ENCODE measurements around the gene RPS19BP1. TPM values are rescaled to one million over a fixed set of nuclear protein-coding genes. Genes with fewer than 3 reads are reported as not detected.

RPS19BP1 gene
- polyA plus RNA-seq, 1 of the 3 experiments (the other 2 are of a cell fraction): 97.2 TPM

DNA sequence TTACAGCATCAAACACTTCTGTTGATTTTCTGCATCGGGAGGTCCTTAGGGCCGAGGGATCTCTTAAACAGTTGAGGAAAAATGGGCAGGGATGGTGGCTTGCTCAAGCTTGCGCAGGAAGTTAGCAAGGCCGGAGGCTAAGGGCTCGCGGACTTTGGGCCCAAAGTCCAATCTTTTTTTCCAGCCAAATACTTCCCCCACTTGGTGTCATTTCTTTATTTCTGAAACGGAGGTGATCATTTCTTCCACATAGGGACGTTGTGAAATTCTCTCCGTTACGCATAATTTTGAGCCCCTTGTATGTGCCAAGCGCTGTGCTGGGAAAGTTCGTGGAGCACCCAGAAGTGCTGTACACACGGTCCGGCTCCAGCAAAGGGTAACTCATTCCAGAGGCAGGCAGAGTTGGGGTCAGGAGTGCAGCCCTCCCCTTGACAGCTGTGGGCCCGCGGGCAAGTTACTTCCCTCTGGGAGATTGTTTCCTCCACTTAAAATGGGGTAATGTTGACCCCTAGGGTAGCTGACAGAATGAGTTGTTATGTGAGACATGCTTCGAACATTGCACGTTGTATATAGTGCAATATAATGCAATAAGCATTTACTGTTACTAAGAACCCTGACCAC is 29.6 kb downstream of the RPS19BP1 start:
- peaks cover 35% of the 10 kb centered on the region for H3K79me2 ChIP-seq (ENCODE audit: insufficient read depth)
- H3K9ac ChIP-seq: peak overlapping the region; percentile 73
- CTCF ChIA-PET: interaction anchor here (1.3 kb wide), 1 partner anchor 26 kb away, joined by 3 read pairs; no protein-coding TSS in a partner anchor
- TF ChIP-seq MXI1 (IDR thresholded peaks at IDR 0.05; ENCODE audit: low read depth, low read length): no peak
- no peak for TF ChIP-seq YY1 (IDR thresholded peaks at IDR 0.05; ENCODE audit: low read depth)
- peaks cover 0 to 21% of the 10 kb centered on the region in 2 experiments; a peak in 2 of 4 replicates for H3K4me1 ChIP-seq (ENCODE audit: control insufficient read depth in 1 of 2, insufficient read depth in 2 of 2, low read depth in 1 of 2, low read length in 1 of 2)
- H3F3A ChIP-seq (replicated peaks; ENCODE audit: insufficient read depth): no peaks in the 10 kb centered on the region
- no peaks in the 10 kb centered on the region for H4K20me1 ChIP-seq (ENCODE audit: insufficient read depth)
- no peak for DNase-seq
- no peaks in the 10 kb centered on the region for H3K9me2 ChIP-seq
- H3K4me3 ChIP-seq (ENCODE audit: low read depth in 2 of 2, low read length in 1 of 2): peak overlapping the region; percentile 66
- no peaks in the 10 kb centered on the region for H3K9me3 ChIP-seq
- peak overlapping the region; percentile 82 for H3K4me2 ChIP-seq
- H3K27me3 ChIP-seq (ENCODE audit: insufficient read depth): no peaks in the 10 kb centered on the region
- 0% methylated on average over 5 of the region's 18 CpGs for WGBS (ENCODE audit: low lambda C conversion rate)
- no peak overlapping the region for H2AFZ ChIP-seq (ENCODE audit: low read depth)
- POLR2A ChIA-PET: interaction anchor here (1.6 to 1.7 kb wide), 2 partner anchors 17 to 184 kb away, joined by 6 to 14 read pairs; partner anchors contain the start of gene ATF4
- no peak overlapping the region for H3K27ac ChIP-seq (ENCODE audit: low read depth in 2 of 2, low read length in 1 of 2)
- H3K36me3 ChIP-seq (replicated peaks in 1 of 2; ENCODE audit: control insufficient read depth in 1 of 2, insufficient read depth in 2 of 2, low read length in 1 of 2): peaks cover 4 to 22% of the 10 kb centered on the region in 2 experiments

DNA sequence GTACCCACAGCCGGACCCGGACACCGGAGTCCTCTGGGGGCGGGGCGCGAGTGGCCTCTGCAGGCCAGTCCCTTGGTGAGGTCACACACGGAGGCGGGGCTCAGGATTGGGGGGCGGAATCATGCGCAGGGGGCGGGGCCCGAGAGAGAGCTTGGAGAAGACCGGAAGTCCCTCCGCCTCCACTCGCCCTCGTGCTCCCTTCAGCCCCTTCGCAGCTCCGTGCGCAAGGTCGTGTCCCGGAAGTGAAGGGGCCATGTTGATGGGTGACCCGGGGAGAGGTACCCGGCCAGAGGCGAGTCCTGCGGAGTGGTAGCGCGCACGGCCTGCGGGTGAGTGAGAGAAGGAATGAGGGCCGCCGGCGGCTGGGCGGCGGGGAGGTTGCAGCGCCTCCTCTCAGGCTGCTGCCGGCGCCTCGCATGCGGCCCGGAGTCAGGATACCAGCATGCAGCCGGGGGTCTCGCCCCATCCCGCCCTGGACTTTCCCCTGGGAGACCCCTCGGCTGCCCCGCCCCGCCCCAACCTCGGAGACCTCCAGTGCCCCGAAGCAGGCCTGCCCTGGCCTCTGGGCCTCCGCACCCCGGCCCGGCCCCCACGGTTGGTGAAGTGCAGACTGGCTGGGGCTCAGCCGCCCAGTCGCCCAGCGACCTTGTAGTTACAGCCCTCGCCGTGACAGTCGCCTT is 30.3 kb downstream of the RPS19BP1 start, which contains the start of gene MIEF1:
Gene MIEF1, plus strand, starts transcription at position 182 of the 680 bp plus-strand sequence. CDS start 9,005 bp downstream, outside the sequence.
- H3K79me2 ChIP-seq (ENCODE audit: insufficient read depth): peaks cover 32% of the 10 kb centered on the region
- POLR2A ChIA-PET: interaction anchor here (0.6 to 1.7 kb wide), 8 partner anchors 11 to 542 kb away, joined by 3 to 14 read pairs (median 4); partner anchors contain the start of gene ATF4
- no peak for TF ChIP-seq RXRA (IDR thresholded peaks at IDR 0.05; ENCODE audit: borderline replicate concordance, low read depth)
- TF ChIP-seq ELF1 (IDR thresholded peaks at IDR 0.05): peak; percentile 47
- no peak for TF ChIP-seq ZBTB33 (IDR thresholded peaks at IDR 0.05; ENCODE audit: borderline replicate concordance, low read depth)
- peak; percentile 54 for TF ChIP-seq CHD2 (IDR thresholded peaks at IDR 0.05; ENCODE audit: low read length, partially characterized antibody)
- peak; percentile 88 for TF ChIP-seq GABPA (IDR thresholded peaks at IDR 0.05; ENCODE audit: low read depth)
- TF ChIP-seq YY1 (IDR thresholded peaks at IDR 0.05; ENCODE audit: low read depth): peak; percentile 90
- TF ChIP-seq NRF1 (IDR thresholded peaks at IDR 0.05; ENCODE audit: low read depth, low read length): peak; percentile 70
- TF ChIP-seq IRF3 (IDR thresholded peaks at IDR 0.05; ENCODE audit: low read depth, low read length): no peak
- peak; percentile 69; the same call in 1 of the 2 replicates for TF ChIP-seq MXI1 (IDR thresholded peaks at IDR 0.05; ENCODE audit: low read depth, low read length)
- TF ChIP-seq SIN3A (IDR thresholded peaks at IDR 0.05; ENCODE audit: borderline replicate concordance, low read depth, low read length): peak; percentile 47; the same call in 1 of the 2 replicates
- no peak for TF ChIP-seq RCOR1 (IDR thresholded peaks at IDR 0.05; ENCODE audit: low read length)
- TF ChIP-seq, protein P1, sequence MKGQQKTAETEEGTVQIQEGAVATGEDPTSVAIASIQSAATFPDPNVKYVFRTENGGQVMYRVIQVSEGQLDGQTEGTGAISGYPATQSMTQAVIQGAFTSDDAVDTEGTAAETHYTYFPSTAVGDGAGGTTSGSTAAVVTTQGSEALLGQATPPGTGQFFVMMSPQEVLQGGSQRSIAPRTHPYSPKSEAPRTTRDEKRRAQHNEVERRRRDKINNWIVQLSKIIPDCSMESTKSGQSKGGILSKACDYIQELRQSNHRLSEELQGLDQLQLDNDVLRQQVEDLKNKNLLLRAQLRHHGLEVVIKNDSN (IDR thresholded peaks at IDR 0.05; ENCODE audit: borderline replicate concordance, low read depth): peak; percentile 62; the same call in 1 of the 2 replicates
- no peak for TF ChIP-seq FOSL2 (IDR thresholded peaks at IDR 0.05; ENCODE audit: borderline replicate concordance, low read depth)
- peak; percentile 35; the same call in 1 of the 2 replicates for TF ChIP-seq POLR2AphosphoS5 (IDR thresholded peaks at IDR 0.05; ENCODE audit: low read depth, low read length)
- TF ChIP-seq EP300 (IDR thresholded peaks at IDR 0.05; ENCODE audit: borderline replicate concordance in 1 of 2, low read depth in 1 of 2, low read length in 1 of 2): no peak
- TF ChIP-seq MAX (IDR thresholded peaks at IDR 0.05; ENCODE audit: low read depth): peak; percentile 95
- no peak for TF ChIP-seq EZH2phosphoT487 (IDR thresholded peaks at IDR 0.05; ENCODE audit: borderline replicate concordance, low read depth)

More for the DNA sequence above, 30.3 kb downstream of the RPS19BP1 start, which contains the start of gene MIEF1:
- Histone ChIP-seq H3K36me3 (replicated peaks in 1 of 2; ENCODE audit: control insufficient read depth in 1 of 2, insufficient read depth in 2 of 2, low read length in 1 of 2) (peaks cover 4 to 20% of the 10 kb centered on the region in 2 experiments), H3K9me2 (no peaks in the 10 kb centered on the region), H3K27me3 (ENCODE audit: insufficient read depth) (no peaks in the 10 kb centered on the region), H3K9ac (peak within 1 kb of the TSS; percentile 73), H3K27ac (ENCODE audit: low read depth in 2 of 2, low read length in 1 of 2) (peak within 1 kb of the TSS in 1 of 2 experiments; percentile 62; a peak in 1 of 4 replicates), H2AFZ (ENCODE audit: low read depth) (0 out of 2 replicates have a peak within 1 kb of the TSS, but pooled peaks have one; percentile 59), H4K20me1 (ENCODE audit: insufficient read depth) (no peaks in the 10 kb centered on the region), H3K4me3 (ENCODE audit: low read depth in 2 of 2, low read length in 1 of 2) (peak within 1 kb of the TSS; percentile 66), H3K4me1 (ENCODE audit: control insufficient read depth in 1 of 2, insufficient read depth in 2 of 2, low read depth in 1 of 2, low read length in 1 of 2) (peaks cover 0 to 21% of the 10 kb centered on the region in 2 experiments; a peak in 2 of 4 replicates), H3K4me2 (peak within 1 kb of the TSS; percentile 82), H3F3A (replicated peaks; ENCODE audit: insufficient read depth) (no peaks in the 10 kb centered on the region), H3K9me3 (no peaks in the 10 kb centered on the region)
- CTCF ChIA-PET: interaction anchor here (0.7 to 1.2 kb wide), 3 partner anchors 9 to 41 kb away, joined by 3 to 5 read pairs (median 4); no protein-coding TSS in a partner anchor
- DNase-seq: peak; percentile 91
- WGBS (ENCODE audit: low lambda C conversion rate): 0% methylated on average over 5 of the region's 58 CpGs

Measured in SK-N-SH (cell line).